HG02678 (cell line): Measurements from ENCODE around the gene CNST.

Experiments used
- ATAC-seq: cut with Tn5 transposase; IDR thresholded peaks from one replicate; pipeline ENCODE4 v1.9.1; 2021; ENCODE audit warnings: mild to moderate bottlenecking, moderate library complexity; ENCODE audit not compliant: unreplicated experiment

Gene CNST

DNA sequence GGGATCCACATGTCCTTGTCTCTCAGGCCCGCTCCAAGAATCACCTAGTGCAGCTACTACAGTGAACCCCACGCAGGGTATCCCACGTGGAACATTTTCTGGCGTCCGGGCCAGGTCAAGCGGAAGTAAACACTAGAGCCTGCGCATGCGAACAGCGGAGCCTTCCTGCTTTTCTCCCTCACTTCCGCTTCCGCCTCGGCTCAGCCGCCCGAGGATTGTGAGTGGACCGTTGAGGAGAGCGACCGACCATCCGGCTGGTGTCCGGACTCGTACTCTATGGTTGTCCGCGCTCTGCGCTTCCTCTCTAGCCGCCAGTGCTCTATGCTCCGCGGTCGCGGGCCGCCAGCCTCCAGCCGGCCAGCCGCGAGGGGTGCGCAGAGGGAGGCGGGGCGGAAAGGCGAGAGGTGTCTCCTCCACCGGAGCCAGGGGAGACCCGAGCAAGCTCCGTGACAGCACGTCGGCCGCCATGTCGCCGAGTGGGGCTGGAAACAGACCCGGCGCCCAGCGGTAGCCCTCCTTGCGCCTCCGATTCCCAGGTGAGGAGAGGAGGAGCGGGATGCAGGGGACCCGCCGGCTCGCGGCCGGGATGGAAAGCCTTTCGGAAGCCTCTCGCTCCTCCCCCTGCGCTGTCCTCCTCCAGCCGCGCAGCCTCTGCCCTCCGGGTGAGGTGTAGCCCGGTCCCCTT, at the start of gene CNST, which contains the start of gene TFB2M:
CNST (plus strand) TSS at position 329 of the 685 bp plus-strand sequence. CDS start 25,107 bp downstream, outside the sequence.
TFB2M (minus strand) TSS at position 134 of the 685 bp plus-strand sequence; CDS start at position 11, 123 bp downstream.
- ATAC-seq: peak; percentile 93

DNA sequence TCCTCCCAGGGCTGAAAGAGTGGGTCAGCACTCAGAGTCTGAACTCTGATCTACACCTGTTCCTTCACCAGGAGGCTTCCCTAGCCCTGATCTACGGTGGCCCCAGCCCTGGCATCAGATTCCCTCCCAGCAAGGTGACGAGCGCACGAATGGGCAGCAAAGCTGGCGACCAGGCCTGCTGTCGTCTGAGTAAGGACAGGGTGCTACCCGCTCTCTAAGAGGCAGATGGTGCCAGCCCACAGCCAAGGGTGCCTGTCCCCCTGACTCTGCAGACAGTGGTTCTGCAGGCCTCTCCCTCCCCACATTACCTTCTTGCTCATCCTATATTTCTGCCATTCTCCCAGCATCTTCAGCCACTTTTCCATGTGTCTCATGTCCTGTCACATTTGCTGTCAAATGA, 48.9 kb upstream of the CNST start:
- no peak for ATAC-seq

GRCh38 chr1:246518456-246519205, 47.6 kb upstream of the CNST start:
- no peak for ATAC-seq

GRCh38 chr1:246519514-246519913, 46.7 kb upstream of the CNST start:
- no peak for ATAC-seq

DNA sequence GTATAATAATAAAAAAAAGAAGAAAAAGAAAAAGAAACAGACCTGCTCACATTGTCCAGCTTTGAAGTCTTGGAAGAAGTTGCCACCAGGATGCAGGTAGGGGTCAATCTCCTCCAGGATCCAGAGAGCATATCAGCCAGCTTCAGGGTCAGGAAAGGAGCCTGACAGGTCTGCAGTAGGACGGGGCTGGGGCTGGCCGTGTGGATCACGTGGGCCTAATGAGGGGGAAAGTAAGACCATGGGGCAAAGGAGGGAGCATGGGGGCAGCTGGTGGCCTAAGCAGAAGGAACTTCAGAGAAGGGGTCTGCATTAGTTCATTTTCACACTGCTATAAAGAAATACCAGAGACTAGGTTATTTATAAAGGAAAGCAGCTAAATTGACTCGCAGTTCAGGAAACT, 39.9 kb upstream of the CNST start:
- no peak for ATAC-seq

GRCh38 chr1:246526915-246527314, 39.3 kb upstream of the CNST start:
- no peak for ATAC-seq

DNA sequence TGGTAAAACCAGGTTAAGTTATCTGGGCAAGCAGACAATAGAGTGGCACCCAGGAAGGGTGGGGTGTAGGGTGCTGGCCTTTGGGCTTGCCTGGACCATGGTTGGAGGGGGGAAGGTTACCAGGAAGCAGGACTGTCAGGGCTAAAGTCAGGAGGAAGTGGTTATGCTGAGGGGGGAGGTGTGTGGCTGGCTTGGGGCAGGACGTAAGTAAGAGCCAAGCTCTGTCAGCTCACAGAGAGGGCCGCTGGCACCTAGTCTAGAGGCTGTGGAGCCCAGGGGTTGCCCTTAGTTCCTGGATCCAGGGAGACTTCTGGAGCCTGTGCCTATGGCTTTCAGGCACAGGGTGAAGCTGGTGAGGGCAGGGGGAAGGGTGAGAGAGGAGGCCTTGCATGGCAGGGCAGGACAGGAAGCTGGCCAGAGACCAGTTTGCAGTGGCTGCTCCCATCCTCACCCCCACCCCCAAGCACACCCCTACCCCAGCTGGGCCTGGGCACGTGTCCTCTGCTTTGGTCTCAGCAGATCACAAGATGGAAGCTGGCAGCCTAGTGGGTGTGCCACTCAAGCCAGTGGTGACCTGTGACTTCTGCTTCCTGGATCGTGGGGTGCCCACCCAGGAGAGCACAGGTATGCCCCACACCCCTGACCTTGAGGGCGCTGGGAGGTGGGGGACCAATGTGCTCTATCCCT, 38.7 kb upstream of the CNST start:
- ATAC-seq: no peak

GRCh38 chr1:246528933-246529731, 37.1 kb upstream of the CNST start:
- ATAC-seq: no peak

GRCh38 chr1:246530482-246530881, 35.8 kb upstream of the CNST start:
- ATAC-seq: no peak

GRCh38 chr1:246532519-246532918, 33.7 kb upstream of the CNST start:
- no peak for ATAC-seq

DNA sequence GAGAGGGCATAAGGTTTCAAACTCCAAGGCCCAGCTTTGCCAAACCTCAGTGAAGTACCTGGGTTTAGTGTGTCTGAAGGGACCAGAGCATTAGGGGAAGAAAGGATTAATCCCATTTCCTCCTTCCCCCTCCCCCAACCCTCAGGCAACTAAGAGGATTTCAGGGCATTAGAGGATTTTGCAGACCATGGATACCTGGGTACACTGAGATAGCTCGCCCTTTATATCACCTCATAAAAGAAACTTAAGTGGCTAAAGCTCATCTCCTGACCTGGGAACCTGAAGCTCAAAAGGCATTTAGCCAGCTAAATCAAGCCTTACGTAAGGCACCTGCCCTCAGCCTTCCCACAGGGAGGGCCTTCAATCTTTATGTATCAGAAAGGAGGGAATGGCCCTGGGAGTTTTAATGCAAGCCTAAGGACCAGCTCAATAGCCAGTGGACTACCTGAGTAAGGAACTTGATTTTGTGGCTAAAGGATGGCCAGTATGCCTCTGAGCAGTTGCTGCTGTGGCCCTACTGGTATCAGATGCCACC, 32.8 kb upstream of the CNST start:
- ATAC-seq: no peak

DNA sequence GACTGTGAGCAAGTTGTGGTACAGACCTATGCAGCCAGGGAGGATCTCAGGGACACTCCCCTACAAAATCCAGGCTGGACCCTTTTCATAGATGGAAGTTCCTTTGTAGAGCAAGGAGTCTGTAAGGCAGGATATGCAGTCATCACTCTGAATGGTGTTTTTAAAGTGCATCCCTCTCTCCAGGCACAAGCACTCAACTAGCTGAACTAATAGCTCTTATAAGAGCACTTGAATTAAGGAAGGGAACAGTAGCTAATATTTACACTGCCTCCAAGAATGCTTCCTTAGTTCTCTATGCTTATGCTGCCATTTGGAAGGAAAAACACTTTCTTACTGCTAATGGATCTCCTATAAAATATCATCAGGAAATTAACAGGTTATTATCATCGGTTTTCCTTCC, 32.1 kb upstream of the CNST start:
- ATAC-seq: no peak

DNA sequence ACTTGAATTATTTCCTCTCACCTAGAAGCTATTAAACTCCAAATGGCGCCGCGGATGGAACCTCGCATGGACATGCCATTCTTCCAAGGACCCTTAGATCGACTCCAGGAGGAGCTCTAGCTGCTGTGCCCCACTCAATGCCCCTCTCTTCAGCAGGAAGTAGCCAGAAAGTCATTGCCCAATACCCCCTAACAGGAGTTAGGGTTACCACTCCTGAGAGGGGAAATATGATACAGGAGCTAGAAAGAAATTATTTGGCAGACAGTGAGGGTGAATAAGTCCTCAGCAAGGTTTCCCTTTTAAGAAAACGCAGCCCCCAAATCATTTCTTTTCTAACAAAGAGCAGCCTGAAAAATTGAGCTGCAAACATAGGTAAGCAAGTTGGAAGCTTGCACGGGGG, 28.8 kb upstream of the CNST start:
- no peak for ATAC-seq

DNA sequence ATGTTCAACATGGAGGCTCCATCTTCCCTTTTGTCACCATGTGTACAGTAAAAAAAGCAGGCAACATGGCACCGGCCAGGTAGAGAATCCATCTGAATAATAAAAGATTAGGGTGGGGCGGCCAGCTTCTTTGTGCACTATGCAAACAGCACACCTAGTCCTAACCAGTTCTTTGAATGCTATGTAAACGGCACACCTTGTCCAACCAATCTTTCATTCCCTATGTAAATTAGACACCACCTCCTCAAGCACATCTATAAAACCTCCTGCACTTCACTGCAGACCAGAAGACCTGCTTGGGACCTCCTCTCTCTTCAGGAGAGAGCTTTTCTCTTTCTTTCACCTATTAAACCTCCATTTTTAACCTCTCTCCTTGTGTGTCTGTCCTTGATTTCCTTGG, 28.4 kb upstream of the CNST start:
- no peak for ATAC-seq

- no peak for ATAC-seq
These were observed 25.3 kb upstream of the CNST start for GRCh38 chr1:246540738-246541491.

- no peak for ATAC-seq
These were observed 22.3 kb upstream of the CNST start for GRCh38 chr1:246544001-246544400.

DNA sequence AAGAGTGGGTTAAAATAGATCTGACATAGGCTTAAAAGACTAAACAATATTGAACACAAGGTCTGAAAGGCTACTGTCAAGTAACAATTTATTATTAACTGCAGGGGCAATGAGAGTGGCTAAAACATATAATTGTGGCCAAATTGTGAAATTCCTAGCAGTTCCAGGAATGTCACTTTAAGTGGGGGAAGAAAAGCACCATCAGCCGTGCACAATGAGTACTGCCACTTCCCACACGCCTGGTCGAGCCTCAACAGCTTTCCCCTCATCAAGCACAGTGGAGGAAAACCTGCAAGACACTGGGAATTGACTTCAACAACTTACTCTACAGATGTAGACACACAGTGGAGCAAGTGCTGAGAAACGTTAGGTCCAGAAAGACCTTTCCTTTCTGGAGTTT, 16.6 kb upstream of the CNST start:
- no peak for ATAC-seq

GRCh38 chr1:246550402-246550801, 15.9 kb upstream of the CNST start:
- ATAC-seq: no peak

GRCh38 chr1:246552110-246552509, 14.1 kb upstream of the CNST start:
- no peak for ATAC-seq

GRCh38 chr1:246554201-246554600, 12.1 kb upstream of the CNST start:
- ATAC-seq: no peak
